ENCODE data around the gene ATP9B. TPM values are rescaled to one million over a fixed set of nuclear protein-coding genes. Genes with fewer than 3 reads are reported as not detected.

ATP9B gene
- total RNA-seq, 1 experiment from 2014 or later = 25.6 TPM

- no TSS peak for BruUV-seq (replicated peaks)
- Mint-ChIP-seq H3K27ac (ENCODE audit: unreplicated experiment) (no peak overlapping the region), H3K27me3 (ENCODE audit: unreplicated experiment) (no peaks in the 10 kb centered on the region), H3K9me3 (ENCODE audit: low read depth, unreplicated experiment) (peaks cover 1% of the 10 kb centered on the region), H3K4me1 (ENCODE audit: low read depth, unreplicated experiment) (no peaks in the 10 kb centered on the region), H3K4me3 (ENCODE audit: low read depth, unreplicated experiment) (no peak overlapping the region), H3K36me3 (ENCODE audit: insufficient read depth, unreplicated experiment) (no peaks in the 10 kb centered on the region)
- intact Hi-C loops (cut with micrococcal nuclease; ENCODE audit: unreplicated experiment) = no loop called here
- no peak for TF ChIP-seq CTCF (IDR thresholded peaks at IDR 0.05; ENCODE audit: unreplicated experiment)
- DNase-seq = no peak
- CTCF ChIA-PET = no interaction called here
Measured at GRCh38 chr18:79294235-79294634, 225.0 kb downstream of the ATP9B start.

- H3K9me3 Mint-ChIP-seq (ENCODE audit: low read depth, unreplicated experiment) = no peaks in the 10 kb centered on the region
- DNase-seq = no peak
- no peaks in the 10 kb centered on the region for H3K36me3 Mint-ChIP-seq (ENCODE audit: insufficient read depth, unreplicated experiment)
- intact Hi-C loops (cut with micrococcal nuclease; ENCODE audit: unreplicated experiment) = no loop called here
- CTCF ChIA-PET = no interaction called here
- no peaks in the 10 kb centered on the region for H3K27me3 Mint-ChIP-seq (ENCODE audit: unreplicated experiment)
- BruUV-seq (replicated peaks) = no TSS peak
- no peak overlapping the region for H3K27ac Mint-ChIP-seq (ENCODE audit: unreplicated experiment)
- H3K4me1 Mint-ChIP-seq (ENCODE audit: low read depth, unreplicated experiment) = no peaks in the 10 kb centered on the region
- TF ChIP-seq CTCF (IDR thresholded peaks at IDR 0.05; ENCODE audit: unreplicated experiment) = no peak
- no peak overlapping the region for H3K4me3 Mint-ChIP-seq (ENCODE audit: low read depth, unreplicated experiment)
Measured at GRCh38 chr18:79299272-79299671, 230.1 kb downstream of the ATP9B start.

GRCh38 chr18:79299711-79300110, 230.5 kb downstream of the ATP9B start:
- CTCF ChIA-PET = no interaction called here
- H3K4me1 Mint-ChIP-seq (ENCODE audit: low read depth, unreplicated experiment) = no peaks in the 10 kb centered on the region
- H3K27me3 Mint-ChIP-seq (ENCODE audit: unreplicated experiment) = no peaks in the 10 kb centered on the region
- no peaks in the 10 kb centered on the region for H3K36me3 Mint-ChIP-seq (ENCODE audit: insufficient read depth, unreplicated experiment)
- no peak overlapping the region for H3K4me3 Mint-ChIP-seq (ENCODE audit: low read depth, unreplicated experiment)
- no peaks in the 10 kb centered on the region for H3K9me3 Mint-ChIP-seq (ENCODE audit: low read depth, unreplicated experiment)
- no peak for DNase-seq
- no peak for TF ChIP-seq CTCF (IDR thresholded peaks at IDR 0.05; ENCODE audit: unreplicated experiment)
- BruUV-seq (replicated peaks) = no TSS peak
- H3K27ac Mint-ChIP-seq (ENCODE audit: unreplicated experiment) = no peak overlapping the region
- intact Hi-C loops (cut with micrococcal nuclease; ENCODE audit: unreplicated experiment) = no loop called here

GRCh38 chr18:79300413-79300812, 231.2 kb downstream of the ATP9B start:
- BruUV-seq (replicated peaks) = no TSS peak
- Mint-ChIP-seq H3K9me3 (ENCODE audit: low read depth, unreplicated experiment) (no peaks in the 10 kb centered on the region), H3K4me1 (ENCODE audit: low read depth, unreplicated experiment) (no peaks in the 10 kb centered on the region), H3K27ac (ENCODE audit: unreplicated experiment) (no peak overlapping the region), H3K4me3 (ENCODE audit: low read depth, unreplicated experiment) (no peak overlapping the region), H3K27me3 (ENCODE audit: unreplicated experiment) (no peaks in the 10 kb centered on the region), H3K36me3 (ENCODE audit: insufficient read depth, unreplicated experiment) (no peaks in the 10 kb centered on the region)
- no peak for TF ChIP-seq CTCF (IDR thresholded peaks at IDR 0.05; ENCODE audit: unreplicated experiment)
- intact Hi-C loops (cut with micrococcal nuclease; ENCODE audit: unreplicated experiment) = no loop called here
- DNase-seq = no peak
- CTCF ChIA-PET = no interaction called here

- CTCF ChIA-PET = no interaction called here
- no peak for DNase-seq
- no TSS peak for BruUV-seq (replicated peaks)
- intact Hi-C loops (cut with micrococcal nuclease; ENCODE audit: unreplicated experiment) = no loop called here
- Mint-ChIP-seq H3K9me3 (ENCODE audit: low read depth, unreplicated experiment) (no peaks in the 10 kb centered on the region), H3K36me3 (ENCODE audit: insufficient read depth, unreplicated experiment) (no peaks in the 10 kb centered on the region), H3K27me3 (ENCODE audit: unreplicated experiment) (no peaks in the 10 kb centered on the region), H3K27ac (ENCODE audit: unreplicated experiment) (no peak overlapping the region), H3K4me3 (ENCODE audit: low read depth, unreplicated experiment) (no peak overlapping the region), H3K4me1 (ENCODE audit: low read depth, unreplicated experiment) (no peaks in the 10 kb centered on the region)
- TF ChIP-seq CTCF (IDR thresholded peaks at IDR 0.05; ENCODE audit: unreplicated experiment) = no peak
Measured at GRCh38 chr18:79302120-79302519, 232.9 kb downstream of the ATP9B start.
